Measurements from ENCODE around the gene SLC6A7.

Gene SLC6A7

DNA sequence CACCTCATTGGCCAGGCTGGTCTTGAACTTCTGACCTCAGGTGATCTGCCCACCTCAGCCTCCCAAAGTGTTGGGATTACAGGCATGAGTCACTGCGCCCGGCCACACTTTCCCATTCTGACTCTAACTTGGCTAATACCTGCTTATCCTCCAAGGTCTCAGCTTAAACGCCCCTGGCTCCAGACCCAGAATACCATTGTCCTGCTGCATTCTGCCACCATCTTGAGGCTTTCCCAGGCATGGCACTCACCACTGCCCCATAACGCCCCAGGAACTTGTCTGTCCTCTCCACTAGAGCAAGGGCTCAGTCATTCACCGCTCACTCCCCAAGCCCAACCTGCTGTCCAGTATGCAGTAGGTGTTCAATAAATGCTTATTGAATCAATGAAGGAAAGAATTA is 59.9 kb downstream of the SLC6A7 start:
- no peak for DNase-seq (ENCODE audit: low read depth)
- H3K4me3 ChIP-seq (ENCODE audit: low read depth, low read length) = no peak overlapping the region

DNA sequence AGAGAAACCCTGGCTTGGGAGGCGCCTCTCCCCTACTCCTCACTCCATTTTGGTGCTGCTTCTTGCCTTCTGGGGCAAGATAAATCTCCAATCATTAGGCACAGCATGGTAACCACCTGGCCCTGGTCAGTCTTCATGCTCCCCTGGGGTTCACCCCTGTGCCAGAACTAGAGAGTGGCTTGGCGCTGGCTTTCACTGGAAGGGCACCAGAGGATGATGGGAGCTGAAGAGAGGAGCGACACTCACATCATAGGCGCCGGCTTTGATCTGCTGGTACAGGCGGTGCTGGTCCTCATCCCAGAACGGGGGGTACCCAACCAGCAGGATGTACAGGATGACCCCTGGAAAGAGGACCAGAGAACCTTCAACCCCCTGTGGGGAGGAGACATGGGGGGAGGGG is 61.6 kb downstream of the SLC6A7 start:
- H3K4me3 ChIP-seq (ENCODE audit: low read depth, low read length) = no peak overlapping the region
- DNase-seq (ENCODE audit: low read depth) = no peak

DNA sequence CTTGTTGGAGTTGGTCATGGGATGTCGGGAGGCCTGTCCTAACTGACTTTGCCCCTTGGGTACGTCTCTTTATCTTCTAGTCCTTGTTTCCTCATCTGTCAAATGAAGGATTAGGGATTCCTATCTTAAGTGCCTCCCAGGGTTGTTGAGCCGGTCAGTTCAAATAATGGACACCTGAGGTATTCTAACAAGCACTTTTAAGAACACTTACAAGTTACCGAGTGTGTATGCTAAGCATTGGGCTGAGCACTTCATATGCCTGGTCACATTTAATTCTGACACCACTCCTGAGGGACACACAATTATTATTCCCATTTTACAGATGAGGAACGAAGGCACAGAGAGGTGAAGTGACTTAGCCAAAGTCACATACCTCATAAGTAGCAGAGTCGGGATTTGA is 62.6 kb downstream of the SLC6A7 start:
- H3K4me3 ChIP-seq (ENCODE audit: low read depth, low read length) = no peak overlapping the region
- no peak for DNase-seq (ENCODE audit: low read depth)

DNA sequence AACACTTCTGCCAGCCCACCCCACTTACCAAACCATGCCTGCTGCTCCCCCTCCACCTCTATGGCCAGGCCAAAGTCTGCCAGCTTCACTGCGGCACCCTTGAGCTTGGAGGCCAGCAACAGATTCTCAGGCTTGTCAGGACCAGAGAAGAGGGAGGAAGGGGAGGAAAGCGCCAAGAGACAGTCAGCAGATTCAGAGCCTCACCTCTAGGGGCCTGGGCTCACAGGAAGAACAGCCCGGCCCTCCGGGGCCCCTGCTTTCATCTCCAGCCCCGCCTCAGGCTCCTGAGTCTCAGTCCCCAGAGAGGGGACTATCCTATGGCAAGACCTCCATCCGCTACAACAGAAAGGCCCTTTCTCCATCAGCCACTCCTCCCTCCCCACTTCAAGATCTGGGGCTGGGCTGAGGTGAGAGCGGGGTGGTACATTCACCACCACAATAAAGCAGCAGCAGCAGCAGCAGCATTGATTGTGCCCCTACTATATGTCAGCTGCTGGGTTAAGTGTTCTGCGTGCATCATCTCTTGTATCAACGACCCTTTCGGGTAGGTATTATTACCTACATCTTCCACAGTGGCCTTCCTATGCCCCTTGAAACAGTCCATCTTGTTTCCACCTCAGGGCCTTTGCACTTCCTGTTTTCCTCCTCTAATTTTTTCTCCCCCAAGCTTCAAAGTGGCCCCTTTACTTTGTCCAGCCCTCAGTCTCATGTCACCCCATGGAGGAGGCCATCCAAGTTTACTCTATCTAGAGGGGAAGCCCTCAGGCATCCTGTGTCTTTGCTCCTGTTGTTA is 63.8 kb downstream of the SLC6A7 start:
- no peak for DNase-seq (ENCODE audit: low read depth)
- H3K4me3 ChIP-seq (ENCODE audit: low read depth, low read length) = no peak overlapping the region

DNA sequence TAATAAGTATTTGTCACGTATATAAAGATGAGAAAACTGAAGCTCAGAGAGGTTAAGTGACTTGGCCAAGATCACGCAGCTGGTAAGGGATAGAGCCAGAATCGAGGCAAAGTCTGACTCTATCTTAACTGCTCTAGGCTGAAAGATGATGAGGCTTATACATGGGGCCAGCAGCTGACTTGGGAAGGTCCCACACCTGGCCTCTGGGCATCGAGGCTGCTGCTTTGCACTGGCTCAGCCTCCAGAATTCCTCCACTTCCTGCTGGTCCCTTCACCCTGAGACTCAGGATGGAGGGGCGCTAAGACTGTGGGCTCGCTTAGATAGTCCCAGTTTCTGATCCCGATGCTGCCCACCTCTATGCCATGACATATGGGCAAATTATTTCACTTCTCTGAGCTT is 64.5 kb downstream of the SLC6A7 start:
- no peak overlapping the region for H3K4me3 ChIP-seq (ENCODE audit: low read depth, low read length)

DNA sequence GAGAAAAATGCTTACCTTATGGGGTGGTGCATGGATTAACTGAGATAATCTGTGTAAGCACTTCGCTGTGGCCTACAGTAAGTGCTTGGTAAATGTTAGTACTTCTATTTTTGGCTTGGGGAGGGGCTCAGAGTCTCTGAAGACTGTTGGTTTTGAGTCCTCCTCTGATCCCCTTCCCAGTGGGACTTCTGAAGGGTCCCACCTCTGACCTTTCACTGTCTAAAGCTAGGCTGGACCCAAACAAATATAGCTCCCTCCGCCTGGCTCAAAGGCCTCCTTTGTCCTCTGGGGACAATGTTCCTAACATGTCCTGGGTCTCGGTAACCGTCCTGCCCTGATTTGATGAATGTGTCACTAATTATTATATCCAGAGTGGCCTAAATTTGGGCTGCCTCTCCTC is 64.9 kb downstream of the SLC6A7 start:
- H3K4me3 ChIP-seq (ENCODE audit: low read depth, low read length) = no peak overlapping the region
- no peak for DNase-seq (ENCODE audit: low read depth)

More for the DNA sequence above, 64.5 kb downstream of the SLC6A7 start:
- no peak for DNase-seq (ENCODE audit: low read depth)

DNA sequence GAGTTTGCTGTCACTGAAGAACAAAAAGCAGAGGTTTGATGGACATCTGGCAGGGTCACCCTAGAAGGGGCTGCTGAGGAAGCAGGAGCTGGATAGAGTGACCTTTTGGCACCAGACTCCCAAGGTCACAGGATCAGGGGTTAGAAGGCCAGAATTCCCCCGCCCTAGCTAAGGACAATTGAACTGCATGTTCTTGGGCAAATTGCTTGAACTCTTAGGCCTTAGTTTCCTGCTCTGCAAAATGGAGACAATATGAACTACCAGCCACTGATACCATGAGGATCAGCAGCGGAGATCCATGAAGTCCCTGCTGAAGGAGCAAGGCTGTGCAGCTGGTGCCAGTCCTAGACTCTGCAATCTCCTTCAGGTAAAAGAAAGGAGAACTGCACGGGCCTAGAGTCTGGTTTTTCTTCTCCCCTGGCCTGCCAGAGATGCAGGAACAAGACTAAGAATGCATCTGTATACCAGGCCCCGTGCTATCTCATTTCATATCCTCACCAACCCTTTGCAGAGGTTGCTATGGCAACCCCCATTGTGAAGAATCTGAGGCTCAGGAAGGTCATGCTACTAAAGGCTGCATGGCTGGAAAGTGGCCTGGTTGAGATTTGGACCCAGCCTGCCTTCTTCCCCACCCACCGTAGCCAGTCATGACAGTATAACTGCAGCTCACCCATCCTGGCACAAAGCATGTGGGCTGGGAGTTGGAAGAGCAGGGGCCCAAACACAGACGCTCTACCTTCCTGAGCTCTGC is 66.0 kb downstream of the SLC6A7 start:
- DNase-seq (ENCODE audit: low read depth) = no peak

DNA sequence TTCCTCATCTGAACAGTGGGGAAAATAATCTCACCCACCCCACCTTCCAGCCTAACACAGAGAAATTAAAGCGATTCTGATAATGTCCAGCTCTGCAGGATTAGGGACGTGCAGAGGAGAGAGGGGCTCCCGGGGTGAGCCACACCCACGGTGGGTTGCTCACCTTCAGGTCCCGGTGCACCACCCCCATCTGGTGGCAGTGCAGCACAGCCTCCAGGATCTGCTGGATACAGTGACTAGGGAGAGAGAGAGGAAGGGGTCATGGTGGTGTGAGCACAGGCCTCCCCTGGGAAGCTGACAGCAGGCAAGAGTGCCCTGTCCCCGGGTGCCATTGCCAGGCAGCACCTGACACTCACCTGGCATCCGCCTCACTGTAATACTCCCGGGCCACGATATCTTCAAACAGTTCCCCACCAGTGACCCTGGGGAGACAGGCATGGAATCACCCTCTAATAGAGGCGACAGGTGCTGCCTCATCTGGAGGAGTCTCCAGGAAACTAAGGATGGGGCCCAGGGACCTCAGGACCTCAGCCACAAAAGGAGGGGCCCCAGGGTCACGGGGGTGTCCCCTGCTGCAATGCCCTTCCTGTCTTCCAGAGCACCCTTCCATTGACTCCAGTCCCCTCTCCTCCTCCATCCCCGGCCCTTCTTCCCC is 66.7 kb downstream of the SLC6A7 start:
- no peak for DNase-seq (ENCODE audit: low read depth)
- H3K4me3 ChIP-seq (ENCODE audit: low read depth, low read length) = no peak overlapping the region

More for the DNA sequence above, 66.0 kb downstream of the SLC6A7 start:
- no peak overlapping the region for H3K4me3 ChIP-seq (ENCODE audit: low read depth, low read length)

DNA sequence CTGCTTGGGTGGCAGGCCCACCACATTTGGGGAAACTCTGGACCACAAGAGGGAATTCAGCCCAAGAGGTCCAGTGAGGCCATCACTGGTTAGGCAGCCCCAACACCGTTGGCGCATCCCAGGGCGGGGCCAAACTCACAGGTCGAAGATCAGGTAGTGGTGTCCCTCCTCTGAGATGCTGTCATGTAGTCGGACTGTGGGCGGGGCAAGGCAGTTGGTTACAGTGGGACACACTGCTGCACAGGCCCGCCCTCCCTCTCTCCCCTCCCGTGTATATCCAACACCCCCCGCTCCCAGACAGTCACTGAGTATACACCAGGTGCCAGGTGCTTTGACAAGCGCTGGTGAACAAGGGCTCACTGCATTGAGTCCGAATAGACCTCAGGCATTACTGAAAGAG is 67.6 kb downstream of the SLC6A7 start:
- DNase-seq (ENCODE audit: low read depth) = no peak
- no peak overlapping the region for H3K4me3 ChIP-seq (ENCODE audit: low read depth, low read length)

DNA sequence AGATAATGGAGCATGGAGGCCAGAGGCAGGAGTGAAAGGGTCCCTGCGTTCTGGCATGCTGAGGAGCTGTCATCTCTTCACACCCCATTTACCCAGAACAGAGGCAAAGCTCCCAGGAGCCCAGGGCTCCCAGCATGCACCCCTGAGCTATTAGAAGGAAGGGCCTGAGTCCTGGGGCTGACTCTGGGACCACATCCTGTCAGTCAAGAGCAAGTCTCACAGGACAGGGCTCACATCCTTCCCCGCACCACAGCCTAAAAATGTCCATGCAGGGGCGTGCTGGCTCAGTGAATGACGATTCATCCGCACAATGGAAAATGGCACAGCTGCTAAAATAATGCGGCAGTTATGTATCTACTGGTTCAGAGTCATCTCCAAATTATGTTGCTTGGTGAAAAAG is 68.3 kb downstream of the SLC6A7 start:
- H3K4me3 ChIP-seq (ENCODE audit: low read depth, low read length) = no peak overlapping the region
- DNase-seq (ENCODE audit: low read depth) = no peak
